Epithelial cell of esophagus (primary cell): ENCODE data around the gene PTBP3.

Experiments used
- DNase-seq: peaks from one replicate; pipeline ENCODE4 v3.0.0; 2010; ENCODE audit warnings: low read depth
- H3K4me3 ChIP-seq: 2 replicates; pipeline ENCODE4 v1.5.1; 2011; ENCODE audit warnings: mild to moderate bottlenecking, low read length, control low read depth
- CTCF ChIP-seq: IDR thresholded peaks from 2 replicates; pipeline ENCODE4 v1.5.1; 2011; ENCODE audit warnings: low read depth, mild to moderate bottlenecking, low read length, control low read depth, inconsistent platforms; ENCODE audit not compliant: insufficient read depth; ENCODE audit errors: missing control alignments

Gene PTBP3

GRCh38 chr9:112332977-112333638, at the start of gene PTBP3:
Gene PTBP3, minus strand, starts transcription at chr9:112333619. Its CDS starts 35,754 bp downstream, at chr9:112297865.
- peak within 1 kb of the TSS; percentile 85 for H3K4me3 ChIP-seq
- TF ChIP-seq CTCF: no peak
- peak; percentile 86 for DNase-seq

- H3K4me3 ChIP-seq: no peak overlapping the region
- no peak for TF ChIP-seq CTCF
- DNase-seq: no peak
Observed at GRCh38 chr9:112382501-112383364, 49.3 kb upstream of the PTBP3 start.

- DNase-seq: no peak
- H3K4me3 ChIP-seq: no peak overlapping the region
- TF ChIP-seq CTCF: no peak
Observed at GRCh38 chr9:112382066-112382465, 48.6 kb upstream of the PTBP3 start.

GRCh38 chr9:112380825-112381221, 47.4 kb upstream of the PTBP3 start:
- peak overlapping the region; percentile 78 for H3K4me3 ChIP-seq
- DNase-seq: peak; percentile 38

GRCh38 chr9:112380102-112380824, 46.8 kb upstream of the PTBP3 start, which contains the start of gene HSDL2:
Gene HSDL2, plus strand, starts transcription at chr9:112380108. Its CDS starts 56 bp downstream, at chr9:112380164.
- peak; percentile 42 for DNase-seq
- H3K4me3 ChIP-seq: peak within 1 kb of the TSS; percentile 78
- TF ChIP-seq CTCF: no peak

More at GRCh38 chr9:112380825-112381221, 47.4 kb upstream of the PTBP3 start:
- TF ChIP-seq CTCF: no peak

GRCh38 chr9:112379177-112380101, 46.0 kb upstream of the PTBP3 start:
- peak; percentile 99 for DNase-seq
- peak overlapping the region; percentile 78 for H3K4me3 ChIP-seq
- peak; percentile 14 for TF ChIP-seq CTCF
